Suprapubic skin (tissue), 4 donors: ENCODE data around the gene SHISA7. TPM values are rescaled to one million over a fixed set of nuclear protein-coding genes. Genes with fewer than 3 reads are reported as not detected.

Experiments
- DNase-seq, 2 donors: peaks; one replicate each; pipeline ENCODE4 v3.0.0-alpha.2; 2019; ENCODE audit warnings: low spot score in 2 of 2
- H3K27ac ChIP-seq: fragments of 200-600 bp; sonication (generic); one replicate; pipeline ENCODE4 v1.5.1; 2019
- H3K27me3 ChIP-seq: fragments of 200-600 bp; sonication (generic); one replicate; pipeline ENCODE4 v1.5.1; 2019
- H3K36me3 ChIP-seq: fragments of 200-600 bp; sonication (generic); one replicate; pipeline ENCODE4 v1.5.1; 2019
- H3K4me1 ChIP-seq: fragments of 200-600 bp; sonication (generic); one replicate; pipeline ENCODE4 v1.5.1; 2019
- H3K4me3 ChIP-seq: fragments of 200-600 bp; sonication (generic); one replicate; pipeline ENCODE4 v1.5.1; 2019; ENCODE audit warnings: mild to moderate bottlenecking
- H3K9me3 ChIP-seq: fragments of 200-600 bp; sonication (generic); one replicate; pipeline ENCODE4 v1.5.1; 2019
- CTCF ChIP-seq, 2 donors: fragments of 200-600 bp in 1 of 2; fragments of 450-650 bp in 1 of 2; sonication (generic) in 1 of 2; IDR thresholded peaks; one replicate each; pipeline ENCODE4 v1.5.1; 2016 to 2019; ENCODE audit warnings: antibody characterized with exemption in 2 of 2, mild to moderate bottlenecking in 1 of 2, moderate library complexity in 1 of 2
- EP300 ChIP-seq: sonication (generic); formaldehyde crosslinking; IDR thresholded peaks from one replicate; pipeline ENCODE4 v1.6.1; 2017; ENCODE audit warnings: antibody characterized with exemption
- POLR2A ChIP-seq, 2 donors: fragments of 450-650 bp; IDR thresholded peaks; one replicate each; pipeline ENCODE4 v1.6.1; 2017; ENCODE audit warnings: antibody characterized with exemption in 2 of 2, mild to moderate bottlenecking in 2 of 2, moderate library complexity in 2 of 2
- POLR2AphosphoS5 ChIP-seq, 3 donors: sonication (generic); formaldehyde crosslinking; IDR thresholded peaks; one replicate each; pipeline ENCODE4 v1.6.1; 2017; ENCODE audit warnings: antibody characterized with exemption in 3 of 3
- WGBS: methylation state at CpG from one replicate; pipeline ENCODE4 v1.1.5; 2018; 5-methylcytosine and 5-hydroxymethylcytosine counted together
- total RNA-seq, 4 donors: library from RNA; depleted of rRNA; stranded (reverse); fragments of >200 nt; gene quantifications; one replicate each; pipeline ENCODE4 v1.1.0, GENCODE V29; 2016

Gene SHISA7
- total RNA-seq, 4 donors from 2014 or later, result 0.08 to 0.26 TPM; not detected in 2

GRCh38 chr19:55383279-55384130 is 59.6 kb downstream of the SHISA7 start:
- Histone ChIP-seq H3K4me3 (peak overlapping the region; percentile 87), H3K4me1 (peaks cover 42% of the 10 kb centered on the region), H3K27me3 (no peaks in the 10 kb centered on the region), H3K27ac (peak overlapping the region; percentile 81), H3K36me3 (peaks cover 15% of the 10 kb centered on the region), H3K9me3 (no peaks in the 10 kb centered on the region)
- 17% methylated on average over 18 of the region's 88 CpGs for WGBS
- no peak for DNase-seq
- TF ChIP-seq POLR2A (IDR thresholded peaks at IDR 0.05) (no peak), EP300 (no peak), CTCF (IDR thresholded peaks at IDR 0.05) (no peak), POLR2AphosphoS5 (IDR thresholded peaks at IDR 0.05) (no peak)

- WGBS, result 96% methylated on average over 3 of the region's 3 CpGs
- H3K4me3 ChIP-seq, result no peak overlapping the region
- H3K27me3 ChIP-seq, result peaks cover 6% of the 10 kb centered on the region
- DNase-seq, result no peak
- H3K27ac ChIP-seq, result no peak overlapping the region
- no peak for TF ChIP-seq CTCF (IDR thresholded peaks at IDR 0.05)
- TF ChIP-seq POLR2AphosphoS5 (IDR thresholded peaks at IDR 0.05), result no peak
- no peak for TF ChIP-seq POLR2A (IDR thresholded peaks at IDR 0.05)
- no peak for TF ChIP-seq EP300
- H3K36me3 ChIP-seq, result peaks cover 6% of the 10 kb centered on the region
- H3K4me1 ChIP-seq, result peaks cover 33% of the 10 kb centered on the region
- H3K9me3 ChIP-seq, result no peaks in the 10 kb centered on the region
These were observed 60.5 kb downstream of the SHISA7 start for GRCh38 chr19:55382522-55383054.

- no peak overlapping the region for H3K4me3 ChIP-seq
- no peak for DNase-seq
- H3K27me3 ChIP-seq, result peaks cover 9% of the 10 kb centered on the region
- H3K9me3 ChIP-seq, result no peaks in the 10 kb centered on the region
- TF ChIP-seq EP300 (no peak), CTCF (IDR thresholded peaks at IDR 0.05) (no peak), POLR2AphosphoS5 (IDR thresholded peaks at IDR 0.05) (no peak), POLR2A (IDR thresholded peaks at IDR 0.05) (no peak)
- no peak overlapping the region for H3K27ac ChIP-seq
- 96% methylated on average over 5 of the region's 5 CpGs for WGBS
- H3K36me3 ChIP-seq, result peaks cover under 1% of the 10 kb centered on the region
- H3K4me1 ChIP-seq, result peaks cover 27% of the 10 kb centered on the region
These were observed 61.1 kb downstream of the SHISA7 start for GRCh38 chr19:55382013-55382412.

- H3K9me3 ChIP-seq, result no peaks in the 10 kb centered on the region
- H3K27me3 ChIP-seq, result peaks cover 37% of the 10 kb centered on the region
- WGBS, result 72% methylated on average over 10 of the region's 11 CpGs
- no peak for DNase-seq
- H3K4me1 ChIP-seq, result peaks cover 18% of the 10 kb centered on the region
- no peak overlapping the region for H3K27ac ChIP-seq
- no peak overlapping the region for H3K4me3 ChIP-seq
- TF ChIP-seq POLR2A (IDR thresholded peaks at IDR 0.05) (no peak), EP300 (no peak), CTCF (IDR thresholded peaks at IDR 0.05) (no peak), POLR2AphosphoS5 (IDR thresholded peaks at IDR 0.05) (no peak)
- no peaks in the 10 kb centered on the region for H3K36me3 ChIP-seq
These were observed 63.9 kb downstream of the SHISA7 start for GRCh38 chr19:55379174-55379573.

Other genes with a start within 250 kb of the SHISA7 start
- 1 to 10 TPM in 2 of 4 donors, under 1 TPM in 1, not detected in 1; 0.34 to 1.4 (median 1.1) TPM for gene PTPRH, start 233.8 kb downstream of the SHISA7 start, total RNA-seq
- gene TMEM86B, start 214.5 kb downstream of the SHISA7 start, total RNA-seq, result 1 to 10 TPM; 2.0 to 9.4 (median 4.2) TPM
- gene PPP6R1, start 184.3 kb downstream of the SHISA7 start, total RNA-seq, result 10 to 100 TPM; 49.0 to 56.2 (median 51.3) TPM
- 10 to 100 TPM; 17.9 to 46.7 (median 36.7) TPM for gene HSPBP1, start 163.2 kb downstream of the SHISA7 start, total RNA-seq
- 1 to 10 TPM in 3 of 4 donors, under 1 TPM in 1; 0.68 to 2.3 (median 1.6) TPM for gene BRSK1, start 159.3 kb downstream of the SHISA7 start, total RNA-seq
- not detected for gene TMEM150B, start 118.0 kb downstream of the SHISA7 start, total RNA-seq
- gene KMT5C, start 103.4 kb downstream of the SHISA7 start, total RNA-seq, result 10 to 100 TPM; 17.3 to 61.8 (median 39.1) TPM
- gene COX6B2, start 88.6 kb downstream of the SHISA7 start, total RNA-seq, result 1 to 10 TPM in 3 of 4 donors, under 1 TPM in 1; 0.47 to 1.9 (median 1.3) TPM
- not detected for gene GARIN5B, start 80.0 kb downstream of the SHISA7 start, total RNA-seq
- gene IL11, start 72.8 kb downstream of the SHISA7 start, total RNA-seq, result 1 to 10 TPM in 3 of 4 donors, under 1 TPM in 1; 0.97 to 1.7 (median 1.2) TPM
- not detected for gene TMEM190, start 66.5 kb downstream of the SHISA7 start, total RNA-seq
- 10 to 100 TPM in 3 of 4 donors, 1 to 10 TPM in 1; 6.3 to 37.1 (median 29.3) TPM for gene TMEM238, start 59.0 kb downstream of the SHISA7 start, total RNA-seq
- gene RPL28, start 57.4 kb downstream of the SHISA7 start, total RNA-seq, result 100 to 1,000 TPM; 605 to 767 (median 714) TPM
- gene UBE2S, start 35.5 kb downstream of the SHISA7 start, total RNA-seq, result 10 to 100 TPM in 2 of 4 donors, 1 to 10 TPM in 2; 7.4 to 17.0 (median 12.2) TPM
- 10 to 100 TPM; 44.7 to 97.2 (median 87.5) TPM for gene ISOC2, start 18.3 kb upstream of the SHISA7 start, total RNA-seq
- not detected for gene C19orf85, start 21.5 kb upstream of the SHISA7 start, total RNA-seq
- gene ZNF628, start 33.3 kb upstream of the SHISA7 start, total RNA-seq, result 10 to 100 TPM; 17.3 to 22.9 (median 19.8) TPM
- 1 to 10 TPM; 2.4 to 4.8 (median 4.0) TPM for gene NAT14, start 41.9 kb upstream of the SHISA7 start, total RNA-seq
- 1 to 10 TPM in 2 of 4 donors, under 1 TPM in 2; 0.57 to 2.1 (median 1.0) TPM for gene SSC5D, start 45.1 kb upstream of the SHISA7 start, total RNA-seq
- not detected for gene SBK2, start 93.8 kb upstream of the SHISA7 start, total RNA-seq
- gene SBK3, start 102.2 kb upstream of the SHISA7 start, total RNA-seq, result not detected
- gene ZNF579, start 137.5 kb upstream of the SHISA7 start, total RNA-seq, result 1 to 10 TPM; 1.8 to 3.1 (median 2.8) TPM
- 1 to 10 TPM; 7.6 to 9.2 (median 8.5) TPM for gene FIZ1, start 156.2 kb upstream of the SHISA7 start, total RNA-seq
- gene ZNF524, start 157.0 kb upstream of the SHISA7 start, total RNA-seq, result 10 to 100 TPM; 29.4 to 49.9 (median 47.0) TPM
- gene ZNF865, start 162.3 kb upstream of the SHISA7 start, total RNA-seq, result 10 to 100 TPM in 2 of 4 donors, 1 to 10 TPM in 2; 7.6 to 14.2 (median 9.9) TPM
- 1 to 10 TPM; 4.3 to 8.0 (median 6.5) TPM for gene ZNF784, start 181.3 kb upstream of the SHISA7 start, total RNA-seq
- 10 to 100 TPM; 15.0 to 27.9 (median 22.3) TPM for gene ZNF580, start 197.7 kb upstream of the SHISA7 start, total RNA-seq
- gene ZNF581, start 200.3 kb upstream of the SHISA7 start, total RNA-seq, result 10 to 100 TPM; 16.3 to 27.1 (median 20.2) TPM
- gene CCDC106, start 204.9 kb upstream of the SHISA7 start, total RNA-seq, result 10 to 100 TPM in 1 of 4 donors, 1 to 10 TPM in 3; 6.2 to 18.3 (median 8.5) TPM
- 100 to 1,000 TPM in 1 of 4 donors, 10 to 100 TPM in 3; 82.8 to 128 (median 88.5) TPM for gene U2AF2, start 211.7 kb upstream of the SHISA7 start, total RNA-seq
- 100 to 1,000 TPM in 1 of 4 donors, 10 to 100 TPM in 3; 80.1 to 104 (median 82.9) TPM for gene EPN1, start 231.9 kb upstream of the SHISA7 start, total RNA-seq